ENCODE data around the gene TEFM.

The TEFM gene

DNA sequence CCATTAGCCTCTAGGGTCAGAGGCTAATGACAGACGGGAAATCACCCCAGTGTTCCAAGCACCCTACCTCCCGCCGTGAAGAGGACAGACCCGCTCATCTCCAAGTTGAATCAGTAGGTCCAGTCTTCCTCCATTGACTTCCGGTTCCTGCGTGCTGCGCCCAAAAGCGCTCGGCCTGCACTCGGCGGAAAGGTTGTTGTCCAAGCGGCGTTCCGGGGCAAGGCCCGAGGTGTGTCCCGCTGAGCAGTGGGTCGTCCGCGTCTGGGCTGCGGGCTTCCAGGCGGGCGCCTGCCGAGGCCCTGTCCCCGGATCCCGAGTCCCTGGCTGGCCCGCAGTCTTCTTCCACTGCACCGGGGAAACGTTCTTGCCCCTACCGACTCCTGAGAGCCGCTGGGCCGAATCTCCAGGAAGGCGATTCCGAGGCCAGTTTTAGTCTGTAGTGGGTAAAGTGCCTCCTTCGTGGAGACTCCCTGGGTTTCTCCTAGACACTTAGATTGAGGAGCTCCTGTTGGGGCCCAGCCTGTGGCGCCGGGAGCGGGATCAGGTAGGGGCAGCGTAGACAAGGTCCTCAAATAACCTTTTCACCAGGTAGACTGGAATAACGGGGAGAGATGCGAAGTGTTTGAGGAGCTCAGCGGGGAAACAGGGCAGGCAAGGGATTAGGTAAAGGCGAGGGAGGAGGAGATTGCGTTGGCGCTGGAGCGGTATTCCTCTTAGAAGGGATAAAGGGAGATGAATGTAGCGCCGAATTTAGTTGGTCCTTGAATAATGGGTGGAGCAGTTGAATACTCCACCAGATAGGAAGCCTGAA is at the start of gene TEFM:
TSS of gene TEFM (minus strand) at position 138 of the 811 bp plus-strand sequence. CDS start at position 98, 40 bp downstream.
- peak; percentile 41 for DNase-seq (ENCODE audit: low read depth, low spot score)
- ChIA-PET CTCF (no interaction called here), POLR2A (interaction anchor here (1.0 kb wide), 1 partner anchor 42 kb away, joined by 3 read pairs; no protein-coding TSS in a partner anchor)

DNA sequence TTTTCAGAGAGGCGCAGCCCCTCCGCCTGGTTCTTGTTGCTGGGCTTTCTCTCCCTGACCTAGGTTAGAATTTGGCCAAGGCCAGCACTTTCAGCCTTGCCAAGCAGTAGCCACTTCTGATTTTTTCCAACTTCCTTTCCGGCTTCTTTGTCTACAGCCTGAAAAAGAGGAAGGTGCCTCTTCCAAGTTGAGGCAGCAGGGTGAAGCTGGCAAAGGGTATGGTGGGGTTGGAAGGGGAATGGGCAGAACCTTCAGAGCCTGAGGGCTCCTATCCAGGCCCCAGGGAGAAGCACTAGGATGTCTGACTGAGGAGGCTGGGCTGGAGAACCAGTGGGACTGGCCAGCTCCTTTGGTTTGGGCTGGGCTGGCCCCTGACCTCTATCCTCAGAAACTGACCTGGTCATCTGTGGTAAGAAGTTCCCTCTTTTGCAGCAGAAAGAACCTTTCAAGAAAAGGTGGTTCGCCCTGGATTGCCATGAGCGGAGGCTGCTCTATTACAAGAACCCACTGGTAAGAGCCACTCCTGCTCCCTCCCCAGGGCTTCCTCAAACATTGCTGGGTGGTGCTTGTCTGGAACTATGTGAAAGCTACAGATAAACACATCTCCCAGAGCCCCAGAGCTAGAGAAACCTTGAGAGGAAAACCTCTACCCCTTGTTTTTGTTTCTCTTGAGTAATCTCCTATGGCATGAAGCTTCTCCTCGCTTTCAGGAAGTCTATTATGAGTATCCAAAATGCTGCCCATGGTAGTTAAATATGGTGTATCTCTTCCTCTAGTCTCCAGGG is 48.2 kb upstream of the TEFM start:
- DNase-seq (ENCODE audit: low read depth, low spot score): no peak
- no peak overlapping the region for H3K4me3 ChIP-seq (ENCODE audit: low read depth, low read length)
- CTCF ChIA-PET: interaction anchor here (1.1 kb wide), 1 partner anchor 22 kb away, joined by 3 read pairs; no protein-coding TSS in a partner anchor
- no peak for TF ChIP-seq CTCF (IDR thresholded peaks at IDR 0.05; ENCODE audit: insufficient read depth, low read length, missing control alignments)
- POLR2A ChIA-PET: interaction anchor here (0.6 kb wide), 1 partner anchor 10 kb away, joined by 3 read pairs; no protein-coding TSS in a partner anchor

More for the DNA sequence above, at the start of gene TEFM:
- peak within 1 kb of the TSS; percentile 82 for H3K4me3 ChIP-seq (ENCODE audit: low read depth, low read length)
- no peak for TF ChIP-seq CTCF (IDR thresholded peaks at IDR 0.05; ENCODE audit: insufficient read depth, low read length, missing control alignments)

- TF ChIP-seq CTCF (IDR thresholded peaks at IDR 0.05; ENCODE audit: insufficient read depth, low read length, missing control alignments): no peak
- ChIA-PET CTCF (interaction anchor here (0.6 kb wide), 1 partner anchor 617 kb away, joined by 4 read pairs; no protein-coding TSS in a partner anchor), POLR2A (no interaction called here)
- H3K4me3 ChIP-seq (ENCODE audit: low read depth, low read length): no peak overlapping the region
- DNase-seq (ENCODE audit: low read depth, low spot score): no peak
Observed at GRCh38 chr17:30952638-30953393, 46.8 kb upstream of the TEFM start.

- DNase-seq (ENCODE audit: low read depth, low spot score): no peak
- ChIA-PET POLR2A (no interaction called here), CTCF (no interaction called here)
- TF ChIP-seq CTCF (IDR thresholded peaks at IDR 0.05; ENCODE audit: insufficient read depth, low read length, missing control alignments): no peak
- no peak overlapping the region for H3K4me3 ChIP-seq (ENCODE audit: low read depth, low read length)
Observed at GRCh38 chr17:30950669-30951399, 44.8 kb upstream of the TEFM start.

DNA sequence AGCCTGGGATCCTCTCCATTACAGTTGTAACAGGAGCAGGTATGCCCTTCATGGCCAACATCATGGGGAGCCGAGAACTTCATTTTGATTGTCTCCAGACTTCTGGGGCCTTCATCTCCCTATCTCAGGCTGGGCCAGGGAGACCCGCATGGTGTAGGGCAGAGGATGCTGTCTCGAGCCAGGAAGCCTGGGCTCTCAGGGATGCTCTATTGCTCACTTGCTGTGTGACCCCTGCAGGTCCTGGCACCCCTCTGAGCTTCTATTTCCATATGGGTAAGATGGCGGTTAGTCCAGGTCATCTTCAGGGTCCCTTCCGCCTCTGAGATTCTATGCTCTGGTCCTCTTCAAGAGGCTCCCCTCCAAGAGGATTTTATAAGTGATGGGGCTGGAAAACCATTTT is 44.2 kb upstream of the TEFM start:
- CTCF ChIA-PET: no interaction called here
- no peak overlapping the region for H3K4me3 ChIP-seq (ENCODE audit: low read depth, low read length)
- no peak for DNase-seq (ENCODE audit: low read depth, low spot score)
- POLR2A ChIA-PET: no interaction called here
- no peak for TF ChIP-seq CTCF (IDR thresholded peaks at IDR 0.05; ENCODE audit: insufficient read depth, low read length, missing control alignments)

Measured in AG04449 (cell line).